Left cardiac atrium (tissue), 4 donors: ENCODE measurements around the gene UBAP1. TPM values are rescaled to one million over a fixed set of nuclear protein-coding genes. Genes with fewer than 3 reads are reported as not detected.
A peak's percentile ranks its signal among the peaks of the same experiment; 100 is the strongest.
"Not testable (repeated sequence)": the region's sequence is repeated elsewhere in the genome, so short reads cannot be mapped to it uniquely, and the experiment has no call there.

Experiments used
- ATAC-seq, 2 donors: fragments of 200-7000 bp; cut with Tn5 transposase; one replicate each; pipeline ENCODE4 v1.9.1; 2020; ENCODE audit warnings: mild to moderate bottlenecking in 2 of 2, moderate library complexity in 2 of 2
- DNase-seq: peaks from one replicate; pipeline ENCODE4 v3.0.0-alpha.2; 2020
- intact Hi-C, 2 donors: fragments of 100-400 bp; cut with DNase I; formaldehyde crosslinking; loops; one replicate each; pipeline versions ENCODE4 v1.14.1 to v1.15.1; 2022 to 2023
- long read RNA-seq: library from polyadenylated mRNA; unstranded; transcript quantifications from one replicate; pipeline ENCODE4 v2.0.0, GENCODE V29; 2021
- total RNA-seq, 2 donors: library from RNA; stranded (reverse); fragmentation: NEBNext Ultra II Directional; extraction: Animal tissue kit (Norgen Biotek cat#: 25700); gene quantifications; one replicate each; pipeline ENCODE4 v1.2.1, GENCODE V29; 2021
- donor health status: DM: no; HTN: yes; CAD: no.
- donor health status: DM: no; HTN: yes; CAD: no; lungs with severe emphysema.
- donor health status: DM: yes; HTN: yes; CAD: no.
- donor health status: Dilated cardiomyopathy.

The UBAP1 gene
- total RNA-seq, result 10 to 100 TPM; 39.9 to 46.0 TPM
- long read RNA-seq, transcript UBAP1-204 (6 exons, 2,029 nt), result minor isoform, 5 of 68 reads
- long read RNA-seq, transcript UBAP1-201 (7 exons, 2,735 nt), result major isoform, 45 of 68 reads
- long read RNA-seq, partial matches to known transcripts, result 8 of 68 reads
- long read RNA-seq, other reads (novel, unspliced or antisense), result 7 of 68 reads

- DNase-seq (peak; percentile 98), ATAC-seq (peak; percentile 100)
- intact Hi-C loops, result loop anchor here in 1 of 2 donors (5.0 kb wide), 1 partner anchor 51 kb away; the partner anchor contains the start of gene DCAF12
Measured at GRCh38 chr9:34178436-34179212, at the start of gene UBAP1. UBAP1 (plus strand) TSS chr9:34179043; CDS start chr9:34220915, 41,872 bp downstream.

- ATAC-seq (no peak), DNase-seq (no peak)
Measured at GRCh38 chr9:34131571-34131970, 47.3 kb upstream of the UBAP1 start.

GRCh38 chr9:34133436-34133949 lies 45.4 kb upstream of the UBAP1 start:
- no peak for DNase-seq
- intact Hi-C loops, result no loop called here
- ATAC-seq, result no peak

More at GRCh38 chr9:34131571-34131970, 47.3 kb upstream of the UBAP1 start:
- intact Hi-C loops, result no loop called here

- DNase-seq, result no peak
- intact Hi-C loops, result no loop called here
- no peak for ATAC-seq
Measured at GRCh38 chr9:34134521-34134920, 44.3 kb upstream of the UBAP1 start.

GRCh38 chr9:34138644-34139043 lies 40.2 kb upstream of the UBAP1 start:
- ATAC-seq, DNase-seq, intact Hi-C loops: not testable (repeated sequence)

GRCh38 chr9:34139477-34140146 lies 39.2 kb upstream of the UBAP1 start:
- intact Hi-C loops, result no loop called here
- peak; percentile 96 to 97 for ATAC-seq
- DNase-seq, result peak; percentile 70

- intact Hi-C loops, result no loop called here
- DNase-seq (no peak), ATAC-seq (peak in 1 of 2 donors; percentile 21)
Measured at GRCh38 chr9:34140853-34141252, 38.0 kb upstream of the UBAP1 start.

- intact Hi-C loops, result no loop called here
- DNase-seq, result no peak
- peak in 1 of 2 donors; percentile 8 for ATAC-seq
Measured at GRCh38 chr9:34143116-34143515, 35.7 kb upstream of the UBAP1 start.

GRCh38 chr9:34145165-34145564 lies 33.7 kb upstream of the UBAP1 start:
- intact Hi-C loops, result no loop called here
- ATAC-seq (peak in 1 of 2 donors; percentile 18), DNase-seq (no peak)

- DNase-seq (no peak), ATAC-seq (no peak)
- intact Hi-C loops, result no loop called here
Measured at GRCh38 chr9:34151398-34151797, 27.4 kb upstream of the UBAP1 start.

- no peak for ATAC-seq
- DNase-seq, result no peak
- intact Hi-C loops, result no loop called here
Measured at GRCh38 chr9:34154057-34154456, 24.8 kb upstream of the UBAP1 start.

- no peak for DNase-seq
- no peak for ATAC-seq
- intact Hi-C loops, result no loop called here
Measured at GRCh38 chr9:34157318-34157717, 21.5 kb upstream of the UBAP1 start.

- ATAC-seq, result no peak
- intact Hi-C loops, result no loop called here
- DNase-seq, result no peak
Measured at GRCh38 chr9:34157898-34158297, 20.9 kb upstream of the UBAP1 start.

- intact Hi-C loops, result no loop called here
- no peak for ATAC-seq
- DNase-seq, result no peak
Measured at GRCh38 chr9:34158362-34158869, 20.4 kb upstream of the UBAP1 start.

- no peak for ATAC-seq
Measured at GRCh38 chr9:34163434-34163833, 15.4 kb upstream of the UBAP1 start.

GRCh38 chr9:34169125-34169524 lies 9.7 kb upstream of the UBAP1 start:
- no peak for DNase-seq

More at GRCh38 chr9:34163434-34163833, 15.4 kb upstream of the UBAP1 start:
- DNase-seq, result no peak
- intact Hi-C loops, result no loop called here

GRCh38 chr9:34170237-34170991 lies 8.4 kb upstream of the UBAP1 start:
- ATAC-seq (peak; percentile 77 to 81), DNase-seq (no peak)
- intact Hi-C loops, result no loop called here

More at GRCh38 chr9:34169125-34169524, 9.7 kb upstream of the UBAP1 start:
- ATAC-seq, result no peak
- intact Hi-C loops, result no loop called here

- DNase-seq (no peak), ATAC-seq (peak; percentile 65 to 69)
- intact Hi-C loops, result no loop called here
Measured at GRCh38 chr9:34171753-34172535, 6.9 kb upstream of the UBAP1 start.
